HG03280 (cell line): ENCODE results near the gene COL8A2.

ENCODE experiments used
- ATAC-seq: cut with Tn5 transposase; IDR thresholded peaks from one replicate; pipeline ENCODE4 v1.9.1; 2021; ENCODE audit warnings: mild to moderate bottlenecking, moderate library complexity; ENCODE audit not compliant: unreplicated experiment

The COL8A2 gene

DNA sequence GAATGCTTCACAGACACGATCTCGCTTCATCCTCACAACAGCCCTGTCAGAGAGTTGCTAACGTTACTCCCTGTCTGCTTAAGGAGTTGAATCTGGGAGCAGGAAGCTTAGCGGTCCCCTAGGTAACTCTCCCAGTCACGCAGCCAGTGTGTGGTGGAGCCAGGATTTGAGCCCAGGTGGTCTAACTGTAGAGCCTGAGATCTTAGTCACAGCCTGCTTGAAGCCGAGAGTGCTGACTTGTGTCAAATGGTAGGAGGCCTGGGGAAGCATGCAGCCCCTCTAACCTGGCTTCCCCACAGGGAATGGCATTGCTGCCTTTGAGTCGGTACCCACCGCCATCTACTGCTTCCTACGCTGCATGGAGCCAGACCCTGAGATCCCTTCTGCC lies 32.2 kb downstream of the COL8A2 start:
- ATAC-seq, result no peak

DNA sequence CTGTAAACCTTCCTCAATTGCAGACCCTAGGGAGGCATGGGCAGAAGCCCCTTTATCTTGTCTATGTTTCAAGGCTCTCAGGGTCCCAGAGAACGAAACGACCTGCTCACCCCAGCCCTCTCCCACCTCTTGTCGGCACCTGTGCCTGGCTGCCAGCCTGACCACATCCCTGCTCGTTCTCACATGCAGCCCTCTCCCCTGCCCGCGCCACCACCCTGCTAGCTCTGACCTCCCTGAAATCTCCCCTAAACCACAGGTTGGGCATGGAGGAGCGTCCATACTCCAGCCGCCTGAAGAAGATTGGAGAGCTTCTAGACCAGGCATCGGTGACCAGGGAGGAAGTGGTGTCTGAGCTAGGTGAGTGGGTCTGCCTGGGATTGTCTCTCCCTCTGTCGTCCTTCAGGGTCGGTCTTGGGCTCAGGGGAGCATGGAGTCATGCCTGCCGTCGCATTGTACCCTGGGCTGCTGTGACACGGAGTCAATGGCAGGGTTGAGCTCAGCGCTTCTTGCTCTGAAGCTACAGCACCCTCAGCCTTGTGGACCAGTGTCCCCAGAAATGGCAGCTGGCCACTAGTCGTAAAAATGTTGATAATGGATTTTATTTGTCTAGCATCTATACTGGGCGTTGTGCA lies 32.7 kb downstream of the COL8A2 start:
- no peak for ATAC-seq

DNA sequence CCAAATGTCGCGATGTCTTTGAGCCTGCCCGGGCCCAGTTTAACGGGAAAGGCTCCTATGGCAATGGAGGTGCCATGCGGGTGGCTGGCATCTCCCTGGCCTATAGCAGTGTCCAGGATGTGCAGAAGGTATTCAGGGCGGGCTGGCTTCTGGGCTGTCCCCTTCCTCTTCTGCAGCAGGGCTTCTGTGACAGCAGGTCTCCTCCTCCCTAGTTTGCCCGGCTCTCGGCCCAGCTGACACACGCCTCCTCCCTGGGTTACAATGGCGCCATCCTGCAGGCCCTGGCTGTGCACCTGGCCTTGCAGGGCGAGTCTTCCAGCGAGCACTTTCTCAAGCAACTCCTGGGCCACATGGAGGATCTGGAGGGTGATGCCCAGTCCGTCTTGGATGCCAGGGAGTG lies 33.3 kb downstream of the COL8A2 start:
- ATAC-seq, result no peak

DNA sequence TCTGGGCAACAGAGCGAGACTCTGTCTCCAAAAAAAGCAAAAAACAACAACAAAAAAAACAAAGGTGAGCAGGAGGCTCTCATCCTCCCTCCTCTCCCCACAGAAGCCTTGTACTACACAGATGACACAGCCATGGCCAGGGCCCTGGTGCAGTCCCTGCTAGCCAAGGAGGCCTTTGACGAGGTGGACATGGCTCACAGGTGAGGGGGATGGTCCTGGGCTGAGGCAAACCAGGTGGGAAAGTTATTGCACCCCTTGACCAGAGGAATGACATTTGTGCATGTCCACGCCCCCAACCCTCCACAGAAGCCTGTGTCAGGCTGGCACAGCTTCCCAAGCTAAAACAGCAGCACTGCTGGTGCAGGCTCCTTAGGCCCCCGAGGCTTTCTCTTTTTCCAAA lies 33.9 kb downstream of the COL8A2 start:
- ATAC-seq, result no peak

DNA sequence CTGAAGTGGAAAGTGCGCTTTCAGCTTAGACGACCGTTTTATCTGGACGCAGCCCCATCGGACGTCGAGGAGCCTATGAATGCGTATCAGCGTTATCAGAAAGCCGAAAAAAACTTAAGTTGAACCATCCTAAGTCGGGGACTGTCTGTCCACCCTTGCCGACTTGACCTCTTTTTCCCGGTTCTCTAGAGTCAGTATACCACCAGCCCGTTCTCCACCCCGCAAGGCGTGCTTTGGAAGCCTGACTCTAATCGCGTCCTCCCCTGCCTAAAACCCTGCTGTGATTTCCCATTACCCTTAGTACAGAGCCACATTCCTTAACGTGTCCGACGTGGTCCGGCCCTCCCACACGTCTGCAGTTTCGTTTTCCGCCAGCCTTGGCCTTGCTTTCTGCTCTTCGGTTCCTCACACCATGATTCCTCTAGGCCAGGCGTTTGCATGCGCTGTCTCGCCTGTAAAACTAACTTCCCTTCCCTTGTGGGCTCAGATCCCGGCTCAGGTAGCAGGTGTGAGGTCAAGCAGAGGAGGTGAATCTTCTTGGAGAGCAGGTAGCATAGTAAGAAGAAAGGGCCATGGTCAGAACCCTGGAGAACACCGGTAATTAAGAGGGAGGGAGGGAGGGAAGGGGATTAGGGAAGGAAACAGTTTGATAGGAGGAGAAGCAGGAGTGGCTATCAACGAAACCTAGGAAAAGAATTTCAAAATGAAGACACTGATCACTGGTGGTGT lies 35.5 kb downstream of the COL8A2 start:
- no peak for ATAC-seq

DNA sequence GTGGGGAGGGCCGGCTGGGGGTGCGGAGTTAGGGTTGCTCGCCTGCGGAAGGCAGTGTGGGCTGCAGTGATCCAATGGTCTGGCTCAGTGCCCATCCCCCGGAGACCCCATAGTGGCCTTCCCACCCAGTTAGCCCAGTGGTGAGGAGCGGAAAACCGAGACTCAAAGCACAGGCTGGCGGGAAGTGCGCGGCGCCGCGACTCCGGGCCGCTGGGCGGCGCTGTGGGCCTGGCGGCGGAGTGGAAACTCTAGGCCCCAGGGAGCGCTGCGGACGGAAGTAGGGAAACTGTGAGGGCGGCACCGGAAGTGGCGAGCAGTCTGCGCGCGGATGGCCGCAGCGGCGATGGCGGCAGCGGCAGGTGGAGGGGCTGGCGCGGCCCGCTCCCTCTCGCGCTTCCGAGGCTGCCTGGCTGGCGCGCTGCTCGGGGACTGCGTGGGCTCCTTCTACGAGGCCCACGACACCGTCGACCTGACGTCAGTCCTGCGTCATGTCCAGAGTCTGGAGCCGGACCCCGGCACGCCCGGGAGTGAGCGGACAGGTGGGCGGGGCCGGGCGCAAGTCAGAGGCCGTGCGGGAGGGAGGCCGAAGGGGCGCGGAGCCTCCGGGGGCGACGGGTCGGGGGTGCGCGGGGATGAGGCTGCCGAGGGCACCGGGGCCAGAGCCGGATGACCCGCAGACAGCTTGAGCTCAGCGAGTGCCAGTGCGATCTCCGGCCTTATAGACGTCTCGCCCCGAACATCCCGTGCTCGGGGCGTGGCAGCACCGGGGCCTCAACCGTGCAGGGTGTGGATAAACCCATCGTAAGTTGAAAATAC lies 36.2 kb downstream of the COL8A2 start, which contains the start of gene ADPRS:
Gene ADPRS, plus strand, starts transcription at position 316 of the 816 bp plus-strand sequence. Its CDS starts 13 bp downstream, at position 329.
- peak; percentile 83 for ATAC-seq

DNA sequence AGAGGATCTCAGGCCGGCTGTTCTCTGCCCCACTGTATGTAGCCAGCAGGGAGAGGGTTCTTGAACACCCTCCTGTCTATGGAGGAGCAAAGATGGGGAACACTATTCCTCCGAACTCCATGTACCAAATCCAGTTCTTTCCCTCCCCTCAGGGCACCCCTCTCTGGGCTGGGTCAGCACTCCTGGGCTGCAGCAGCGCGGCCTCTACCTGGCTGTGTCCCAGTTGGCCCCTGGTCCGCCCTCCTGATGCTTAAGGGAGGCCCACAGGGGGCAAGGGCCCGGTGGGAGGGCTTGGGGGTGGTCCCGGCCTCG lies 36.8 kb downstream of the COL8A2 start:
- ATAC-seq, result no peak

DNA sequence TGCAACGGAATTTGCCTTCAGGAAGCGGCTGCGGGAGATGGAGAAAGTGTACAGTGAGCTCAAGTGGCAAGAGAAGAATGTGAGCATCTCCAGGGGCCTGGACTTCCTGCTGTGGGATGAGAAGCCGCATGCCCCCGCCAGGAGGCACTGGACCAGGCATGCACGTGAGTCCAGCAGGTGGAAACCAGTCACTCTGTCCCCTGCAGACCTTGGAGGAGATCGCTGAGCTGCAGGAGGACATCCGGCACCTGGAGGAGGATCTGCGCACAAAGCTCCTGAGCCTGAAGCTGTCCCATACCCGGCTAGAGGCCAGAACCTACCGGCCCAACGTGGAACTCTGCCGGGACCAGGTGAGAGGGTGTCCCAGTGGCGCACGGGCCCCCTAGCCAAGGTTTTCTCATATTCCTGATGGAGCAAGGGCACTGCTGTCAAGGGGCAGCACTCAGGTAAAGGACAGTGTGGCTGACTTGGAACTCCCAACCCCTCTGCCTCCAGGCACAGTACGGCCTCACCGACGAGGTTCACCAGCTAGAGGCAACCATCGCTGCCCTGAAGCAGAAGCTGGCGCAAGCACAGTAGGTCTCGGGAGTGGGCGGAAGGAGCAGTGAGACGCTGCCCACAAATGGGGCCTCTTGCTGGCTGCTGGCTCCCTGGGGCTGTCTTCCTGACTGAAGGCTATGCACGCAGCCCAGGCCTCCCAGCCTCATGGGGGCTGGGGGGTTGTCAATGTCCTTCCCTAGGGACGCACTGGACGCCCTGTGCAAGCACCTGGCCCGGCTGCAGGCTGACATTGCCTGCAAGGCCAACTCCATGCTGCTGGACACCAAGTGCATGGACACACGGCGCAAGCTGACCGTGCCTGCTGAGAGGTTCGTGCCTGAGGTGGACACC lies 37.5 kb downstream of the COL8A2 start:
- ATAC-seq, result no peak

DNA sequence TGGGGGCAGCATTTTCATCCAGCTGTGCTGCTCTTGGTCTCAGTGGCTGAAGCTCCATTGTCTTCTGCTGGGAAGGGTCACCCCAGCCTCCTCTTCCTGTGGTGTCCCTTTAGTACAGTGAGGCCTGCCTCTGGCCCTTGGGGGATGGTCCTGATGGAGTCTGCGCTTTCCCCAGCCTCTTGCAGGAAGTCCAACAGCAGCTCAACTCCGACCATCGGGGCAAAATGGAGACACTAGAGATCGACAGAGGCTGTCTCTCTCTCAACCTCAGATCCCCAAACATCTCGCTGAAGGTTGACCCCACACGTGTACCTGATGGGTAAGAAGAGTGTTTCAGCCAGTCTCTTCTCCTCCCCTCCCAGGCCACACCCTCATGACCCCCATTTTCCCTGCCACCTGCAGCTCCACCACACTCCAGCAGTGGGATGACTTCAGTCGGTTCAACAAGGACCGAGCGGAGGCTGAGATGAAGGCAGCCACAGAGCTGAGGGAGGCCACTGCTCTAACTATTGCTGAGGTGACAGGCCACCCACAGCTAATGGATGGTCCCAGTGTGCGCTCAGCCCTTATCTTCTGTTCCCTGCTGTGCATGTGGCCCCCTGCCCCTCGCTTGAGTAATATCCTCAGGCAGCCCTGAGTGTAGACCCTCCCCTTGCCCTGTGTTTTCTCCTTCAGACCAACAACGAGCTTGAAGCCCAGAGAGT lies 38.3 kb downstream of the COL8A2 start:
- no peak for ATAC-seq

DNA sequence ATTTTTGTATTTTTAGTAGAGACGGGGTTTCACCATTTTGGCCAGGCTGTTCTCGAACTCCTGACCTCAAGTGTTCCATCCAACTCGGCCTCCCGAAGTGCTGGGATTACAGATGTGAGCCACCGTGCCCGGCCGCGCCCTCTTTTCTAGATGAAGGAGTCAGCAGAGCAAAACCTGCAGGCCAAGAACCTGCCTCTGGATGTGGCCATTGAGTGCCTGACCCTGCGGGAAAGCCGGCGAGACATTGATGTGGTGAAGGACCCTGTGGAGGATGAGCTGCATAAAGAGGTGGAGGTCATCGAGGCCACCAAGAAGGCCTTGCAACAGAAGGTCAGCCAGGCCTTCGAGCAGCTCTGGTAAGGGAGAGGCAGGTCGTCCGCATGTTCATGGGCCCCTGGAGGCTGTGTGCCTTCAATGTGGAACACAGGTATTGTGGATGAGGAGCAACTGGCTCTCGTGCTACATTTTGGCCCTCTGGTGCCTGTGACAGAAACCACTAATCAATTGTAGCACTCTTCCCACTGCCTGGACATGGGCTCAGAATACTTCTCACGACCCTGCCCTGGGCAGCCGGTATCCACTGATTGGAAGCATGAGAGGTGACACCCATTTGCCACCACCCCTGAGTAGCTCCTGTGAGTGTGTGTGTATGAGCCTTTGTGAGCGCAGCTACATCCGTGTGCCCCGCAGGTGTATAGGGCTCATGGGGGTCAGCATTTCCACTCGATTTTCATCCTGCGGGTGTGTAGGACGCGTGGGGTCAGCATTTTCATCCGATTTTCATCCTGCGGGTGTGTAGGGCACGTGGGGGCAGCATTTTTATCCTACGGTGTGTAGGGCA lies 39.1 kb downstream of the COL8A2 start:
- no peak for ATAC-seq

DNA sequence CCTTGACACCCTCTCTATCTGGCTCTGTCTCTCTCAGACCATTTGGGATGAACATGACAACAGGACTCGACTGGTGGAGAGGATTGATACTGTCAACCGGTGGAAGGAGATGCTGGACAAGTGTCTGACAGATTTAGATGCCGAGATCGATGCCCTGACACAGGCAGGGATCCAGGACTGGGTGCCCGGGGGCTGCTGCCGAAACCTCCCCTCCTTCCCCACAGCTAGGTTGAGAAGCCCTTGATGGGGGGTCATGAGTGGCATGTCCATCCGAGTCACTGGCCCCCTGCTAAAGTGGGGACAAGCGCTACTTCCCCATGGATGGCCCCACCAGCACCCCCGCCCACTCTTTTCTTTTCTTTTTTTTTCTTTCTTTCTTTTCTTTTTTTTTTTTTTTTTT lies 39.9 kb downstream of the COL8A2 start:
- ATAC-seq, result no peak

DNA sequence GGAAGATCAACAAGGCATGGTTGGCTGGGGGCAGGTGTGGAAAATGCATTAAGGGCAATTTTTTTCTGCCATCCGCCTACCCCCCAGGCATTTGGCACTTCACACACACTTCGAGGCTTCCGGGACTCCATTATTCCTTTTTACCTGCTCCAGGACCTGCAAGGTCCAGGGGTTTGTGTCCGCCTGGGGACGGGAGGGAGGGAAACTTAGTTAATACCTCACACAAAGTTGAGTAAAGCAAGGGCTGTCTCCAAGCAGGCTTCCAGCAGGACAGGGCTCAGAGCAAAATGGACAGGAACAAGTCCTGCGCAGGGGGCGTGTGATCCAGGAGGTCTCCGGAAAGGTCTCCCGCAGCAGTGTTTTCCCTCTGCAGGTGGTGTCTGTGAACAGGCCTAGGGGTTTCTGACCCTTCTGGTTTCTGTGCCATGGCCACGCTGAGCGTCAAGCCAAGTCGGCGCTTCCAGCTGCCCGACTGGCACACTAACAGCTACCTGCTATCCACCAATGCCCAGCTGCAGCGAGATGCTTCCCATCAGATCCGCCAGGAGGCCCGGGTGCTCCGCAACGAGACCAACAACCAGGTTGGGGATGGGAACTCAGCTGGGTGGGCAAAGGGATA lies 40.4 kb downstream of the COL8A2 start:
- ATAC-seq, result no peak

DNA sequence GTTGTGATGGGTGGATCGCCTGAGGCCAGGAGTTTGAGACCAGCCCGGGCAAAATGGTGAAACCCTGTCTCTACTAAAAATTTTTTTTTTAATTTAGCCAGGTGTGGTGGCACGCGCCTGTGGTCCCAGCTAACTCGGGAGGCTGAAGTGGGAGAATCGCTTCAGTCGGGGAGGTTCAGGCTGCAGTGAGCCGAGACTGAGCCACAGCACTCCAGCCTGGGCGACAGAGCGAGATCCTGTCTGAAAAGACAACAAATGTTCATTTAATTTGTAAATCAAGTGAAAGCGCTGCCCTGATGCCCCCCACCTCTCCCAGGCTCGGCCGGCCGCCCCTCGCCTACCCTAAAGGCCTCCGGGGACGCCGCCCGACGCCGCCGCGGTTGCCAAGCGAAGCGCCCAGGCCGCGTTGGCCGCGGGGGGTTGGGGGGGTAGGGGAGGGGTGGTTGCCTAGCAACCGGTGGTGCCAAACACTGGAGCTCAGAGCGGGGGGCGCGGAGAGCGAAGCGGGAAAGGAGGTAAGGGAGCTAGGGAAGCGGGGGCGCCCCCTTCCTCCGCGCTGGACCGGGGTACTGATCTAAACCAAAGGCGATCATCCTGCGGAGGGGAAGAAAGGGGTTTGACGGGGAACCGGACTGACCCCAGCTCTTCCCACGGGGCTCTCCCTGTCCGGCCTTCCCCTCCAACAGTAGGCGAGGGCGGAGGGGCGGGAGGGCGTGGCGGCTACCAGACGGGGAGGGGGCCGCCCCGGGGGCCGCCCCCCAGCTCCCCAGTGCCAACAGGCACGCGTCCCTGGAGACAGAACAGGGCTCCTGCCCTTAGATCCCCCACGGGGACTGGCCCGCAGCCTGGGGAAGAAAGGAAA lies 41.2 kb downstream of the COL8A2 start, which contains the start of gene TEKT2:
Gene TEKT2, plus strand, starts transcription at position 460 of the 862 bp plus-strand sequence. CDS start 828 bp downstream, outside the sequence.
- ATAC-seq, result no peak

DNA sequence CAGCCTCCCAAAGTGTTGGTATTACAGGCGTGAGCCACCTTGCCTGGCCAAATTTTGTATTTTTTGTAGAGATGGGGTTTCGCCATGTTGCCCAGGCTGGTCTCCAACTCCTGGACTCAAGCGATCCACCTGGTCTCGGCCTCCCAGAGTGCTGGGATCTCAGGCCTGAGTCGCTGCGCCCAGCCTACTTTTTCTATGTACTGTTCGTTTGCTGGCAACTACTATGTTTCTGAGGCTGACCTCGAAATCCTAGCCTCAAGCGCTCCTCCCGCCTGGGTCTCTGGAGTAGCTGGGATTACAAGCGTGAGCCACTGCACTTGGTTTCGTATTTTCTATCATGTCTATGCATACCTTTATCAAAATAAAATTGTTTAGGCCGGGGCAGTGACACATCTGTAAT lies 41.8 kb downstream of the COL8A2 start:
- ATAC-seq, result no peak

DNA sequence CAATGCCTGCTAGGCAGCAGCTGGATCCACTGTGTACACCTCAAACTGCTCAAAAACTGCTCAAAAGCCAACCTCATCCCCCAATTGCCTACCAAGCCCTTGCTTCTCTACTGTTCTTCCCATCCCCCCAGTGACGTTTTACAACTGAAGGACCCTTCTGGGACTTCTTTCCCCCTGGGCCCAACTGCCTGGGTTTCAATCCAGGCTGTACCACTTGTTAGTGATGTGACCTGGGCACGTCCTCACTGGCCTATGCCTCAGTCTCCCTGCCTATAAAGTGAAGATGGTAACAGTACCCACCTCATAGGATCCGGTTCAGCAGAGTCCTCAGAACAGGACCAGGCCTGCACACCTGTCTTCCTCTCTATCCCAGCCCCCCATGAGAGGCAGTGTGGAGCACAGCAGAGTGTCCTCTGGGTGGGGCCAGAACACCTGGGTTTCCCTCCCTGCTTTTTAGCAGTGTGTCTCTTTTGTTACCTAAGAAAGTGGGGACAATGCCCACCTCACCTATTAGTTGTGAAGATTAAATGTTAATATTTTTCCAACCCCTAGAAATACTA lies 43.0 kb downstream of the COL8A2 start:
- ATAC-seq, result no peak

DNA sequence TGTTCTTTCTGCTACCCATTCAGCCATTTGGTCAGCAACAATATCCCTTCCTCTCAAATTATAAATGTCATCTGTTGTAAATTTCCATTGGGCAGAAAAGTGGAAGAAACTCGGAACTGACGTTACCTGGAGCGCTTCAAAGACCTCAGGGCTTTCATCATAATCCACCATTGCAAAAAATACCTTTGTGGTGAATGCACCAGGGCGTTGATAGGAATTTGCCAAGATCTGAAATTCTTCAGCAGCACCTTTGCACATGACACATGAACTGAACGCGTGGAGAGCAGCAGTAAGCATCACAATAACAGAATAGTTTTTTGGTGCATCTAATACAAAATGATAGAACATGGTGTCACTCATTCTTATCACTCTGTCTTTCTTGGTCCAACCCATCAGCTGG lies 44.2 kb downstream of the COL8A2 start:
- no peak for ATAC-seq

DNA sequence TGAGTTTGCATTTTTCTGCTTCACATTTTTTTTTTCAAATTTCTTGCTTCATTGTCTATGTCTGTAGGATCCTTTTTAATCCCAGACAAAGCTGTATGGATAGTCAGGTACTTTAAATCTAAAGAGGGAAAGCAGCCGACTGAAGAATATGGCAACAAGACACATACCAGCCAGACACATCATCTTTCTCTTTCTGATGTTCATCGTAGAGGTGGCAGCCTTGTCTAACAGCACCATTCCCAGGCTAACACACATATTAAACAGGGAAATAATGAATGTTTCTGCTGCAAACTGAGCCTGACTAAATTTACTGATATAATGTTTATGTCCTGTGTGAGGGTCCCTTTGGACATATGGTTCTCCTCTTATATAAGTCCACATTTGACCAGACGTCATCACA lies 44.8 kb downstream of the COL8A2 start:
- no peak for ATAC-seq
